Heart left ventricle (tissue), 16 donors: ENCODE results near the gene INHA. TPM values are rescaled to one million over a fixed set of nuclear protein-coding genes. Genes with fewer than 3 reads are reported as not detected.

ENCODE experiments used
- ATAC-seq, 4 donors: fragments of 200-7000 bp; cut with Tn5 transposase; one replicate each; pipeline ENCODE4 v1.9.1; 2020 to 2022; ENCODE audit warnings: moderate library complexity in 4 of 4, mild to moderate bottlenecking in 3 of 4, moderate number of reproducible peaks in 1 of 4
- DNase-seq, 5 donors: peaks; one replicate each; pipeline ENCODE4 v3.0.0-alpha.2; 2020
- H3K27ac ChIP-seq, 12 donors: fragments of 200-600 bp; sonication (generic) in 4 of 12; one replicate each; pipeline versions ENCODE4 v1.5.0 to v1.8.0; 2016 to 2022; ENCODE audit warnings: mild to moderate bottlenecking in 2 of 12
- H3K27me3 ChIP-seq, 9 donors: fragments of 200-600 bp; sonication (generic) in 2 of 9; one replicate each; pipeline versions ENCODE4 v1.5.1 to v1.8.0; 2016 to 2022; ENCODE audit warnings: mild to moderate bottlenecking in 3 of 9
- H3K36me3 ChIP-seq, 9 donors: fragments of 200-600 bp; sonication (generic) in 2 of 9; one replicate each; pipeline versions ENCODE4 v1.5.0 to v1.8.0; 2018 to 2022; ENCODE audit warnings: mild to moderate bottlenecking in 2 of 9
- H3K4me1 ChIP-seq, 12 donors: fragments of 200-600 bp; sonication (generic) in 4 of 12; one replicate each; pipeline versions ENCODE4 v1.5.0 to v1.8.0; 2016 to 2022; ENCODE audit warnings: mild to moderate bottlenecking in 3 of 12
- H3K4me3 ChIP-seq, 12 donors: fragments of 200-600 bp; sonication (generic) in 4 of 12; one replicate each; pipeline versions ENCODE4 v1.5.0 to v1.8.0; 2017 to 2022; ENCODE audit warnings: mild to moderate bottlenecking in 9 of 12, moderate library complexity in 4 of 12
- H3K9me3 ChIP-seq, 12 donors: fragments of 200-600 bp; sonication (generic) in 4 of 12; one replicate each; pipeline versions ENCODE4 v1.5.0 to v1.8.0; 2016 to 2022; ENCODE audit warnings: mild to moderate bottlenecking in 1 of 12
- CTCF ChIP-seq, 12 donors: fragments of 200-600 bp; sonication (generic) in 4 of 12; IDR thresholded peaks; one replicate each; pipeline versions ENCODE4 v1.5.0 to v1.8.0; 2018 to 2022; ENCODE audit warnings: antibody characterized with exemption in 12 of 12, mild to moderate bottlenecking in 5 of 12
- POLR2A ChIP-seq, 2 donors: fragments of 450-650 bp; IDR thresholded peaks; one replicate each; pipeline ENCODE4 v1.6.1; 2017; ENCODE audit warnings: antibody characterized with exemption in 2 of 2, mild to moderate bottlenecking in 2 of 2, moderate library complexity in 2 of 2
- WGBS, 4 donors: extraction: QIAGEN DNeasy Blood & Tissue Kit in 2 of 4; methylation state at CpG; one replicate each; pipeline versions ENCODE4 v1.1.5 to v1.1.7; 2013 to 2018; 5-methylcytosine and 5-hydroxymethylcytosine counted together
- intact Hi-C, 10 donors: fragments of 100-400 bp; cut with DNase I; formaldehyde crosslinking; loops; one replicate each; pipeline versions ENCODE4 v1.11.1 to v1.14.2; 2022
- polyA plus RNA-seq, 2 donors: library from polyadenylated mRNA; stranded (reverse); fragments of 200-250 nt; gene quantifications; one replicate each; pipeline ENCODE4 v1.2.3, GENCODE V29; 2013
- total RNA-seq, 9 donors: library from RNA; depleted of rRNA in 2 of 9; stranded (reverse); fragments of >200 nt in 2 of 9; fragmentation: NEBNext Ultra II Directional in 3 of 9; extraction: Animal tissue kit (Norgen Biotek cat#: 25700) in 3 of 9; gene quantifications; one replicate each; pipeline versions ENCODE4 v1.1.0 to v1.2.4, GENCODE V29; 2016 to 2023
- donor health status: ischemic (EF 13 %, LVEDD 7.1; RV severe dilation, severe dysfunction).
- donor health status: healthy with polysubstance abuse.
- donor health status: DM: no; HTN: yes; CAD: no.
- donor health status: DM: no; HTN: no; CAD: no.
- donor health status: ischemic (EF 25% LVEDD 6.9; RV normal size, moderate dysfunction).
- donor health status: ischemic (EF 25% LVEDD 5.7; RV mildly dilated, moderate dysfunction).
- donor health status: healthy.
- donor health status: DM: yes; HTN: yes; CAD: no.
- donor health status: ischemic (EF 35%, LVEDD 5.7; RV mildly dilated, moderate dysfunction).
- donor health status: nonischemic (EF 11% LVEDD 7.7; RV severe dilation, severe dysfunction).
- donor health status: DM: yes; HTN: yes; CAD: no.
- donor health status: PGD.
- donor health status: ischemic (EF 29% LVEDD 5.4; RV normal size, mild dysfunction).
- donor health status: nonischemic (EF 23%, LVEDD 6.1; RV moderate dilation, normal function).

INHA gene
- total and polyA plus RNA-seq, 11 donors: 0.52 to 14.2 (median 1.9) TPM

GRCh38 chr2:219597552-219598307 is 25.6 kb downstream of the INHA start, which contains the start of gene STK11IP:
Gene STK11IP (plus strand): TSS chr2:219597857. CDS start chr2:219598120, 263 bp downstream.
- intact Hi-C loops: loop anchor here in 5 of 10 donors (1.0 to 5.0 kb wide), 9 partner anchors 26 to 205 kb away; partner anchors contain the start of genes CHPF (in 3 of the 5), OBSL1 (in 2 of the 5), GMPPA (in 1 of the 5) and TMEM198 (in 1 of the 5)
- peak within 1 kb of the TSS; percentile 33 to 80 (median 68) for H3K4me3 ChIP-seq
- TF ChIP-seq CTCF (IDR thresholded peaks at IDR 0.05) (no peak), POLR2A (IDR thresholded peaks at IDR 0.05) (peak in 1 of 2 donors; percentile 72)

DNA sequence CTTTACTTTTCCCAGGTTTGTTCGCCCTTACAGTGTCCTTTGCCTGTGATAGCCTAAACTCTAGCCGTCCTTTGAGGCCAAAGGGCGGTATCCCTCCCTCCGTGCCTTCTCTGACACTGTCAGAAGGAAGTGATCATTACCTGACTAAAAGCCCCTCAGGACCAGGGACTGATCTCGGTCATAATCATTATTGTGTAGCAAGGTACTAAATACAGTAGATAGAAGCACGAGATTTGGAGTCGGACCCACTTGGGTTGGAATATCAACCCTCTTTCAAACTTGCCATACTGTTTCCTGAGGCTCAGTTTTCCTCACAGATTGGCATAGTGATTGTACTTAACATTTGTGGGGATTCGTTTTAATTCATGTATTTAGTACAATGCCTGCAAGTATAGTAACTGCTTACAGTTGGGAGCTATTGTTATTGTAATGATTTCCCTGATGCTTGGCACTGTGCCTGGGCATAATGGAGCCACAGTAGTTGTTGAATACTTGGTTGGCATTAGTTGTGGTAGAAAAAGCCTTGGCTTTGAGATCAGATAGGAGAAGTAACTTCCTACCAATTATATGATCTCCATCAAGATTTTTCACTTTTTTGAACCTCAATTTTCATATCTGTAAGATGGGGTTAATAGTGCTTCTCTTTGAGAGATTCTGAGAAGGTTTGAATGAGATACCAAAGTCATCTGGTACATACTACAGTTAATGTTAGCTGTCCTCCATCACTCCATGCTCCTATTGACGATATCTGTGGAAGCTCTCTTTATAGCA is 26.4 kb downstream of the INHA start:
- H3K36me3 ChIP-seq: peaks cover 0 to 31% (median 22%) of the 10 kb centered on the region in 9 donors
- peaks cover 0 to 20% (median 13%) of the 10 kb centered on the region in 12 donors for H3K4me1 ChIP-seq
- intact Hi-C loops: loop anchor here in 5 of 10 donors (1.0 to 5.0 kb wide), 6 partner anchors 36 to 206 kb away; partner anchors contain the start of genes CHPF (in 3 of the 5), GMPPA (in 1 of the 5) and TMEM198 (in 1 of the 5)
- H3K27ac ChIP-seq: peak overlapping the region; percentile 11 to 97 (median 94)
- WGBS, 4 donors: 24 to 32% (median 27%) methylated on average over 9 of the region's 9 CpGs
- peak overlapping the region; percentile 33 to 80 (median 68) for H3K4me3 ChIP-seq
- ATAC-seq (no peak), DNase-seq (no peak)
- TF ChIP-seq CTCF (IDR thresholded peaks at IDR 0.05): no peak
- TF ChIP-seq POLR2A (IDR thresholded peaks at IDR 0.05): no peak
- H3K27me3 ChIP-seq: no peaks in the 10 kb centered on the region
- no peaks in the 10 kb centered on the region for H3K9me3 ChIP-seq

More at GRCh38 chr2:219597552-219598307, 25.6 kb downstream of the INHA start, which contains the start of gene STK11IP:
- Histone ChIP-seq H3K27ac (peak within 1 kb of the TSS; percentile 85 to 97 (median 94)), H3K27me3 (no peaks in the 10 kb centered on the region), H3K9me3 (no peaks in the 10 kb centered on the region), H3K4me1 (peaks cover 0 to 20% (median 13%) of the 10 kb centered on the region in 12 donors), H3K36me3 (peaks cover 0 to 24% (median 16%) of the 10 kb centered on the region in 9 donors)
- peak; percentile 96 to 98 (median 97) for DNase-seq
- WGBS, 4 donors: 0% methylated on average over 55 to 57 of the region's 57 CpGs
- peak; percentile 97 to 99 (median 98) for ATAC-seq

DNA sequence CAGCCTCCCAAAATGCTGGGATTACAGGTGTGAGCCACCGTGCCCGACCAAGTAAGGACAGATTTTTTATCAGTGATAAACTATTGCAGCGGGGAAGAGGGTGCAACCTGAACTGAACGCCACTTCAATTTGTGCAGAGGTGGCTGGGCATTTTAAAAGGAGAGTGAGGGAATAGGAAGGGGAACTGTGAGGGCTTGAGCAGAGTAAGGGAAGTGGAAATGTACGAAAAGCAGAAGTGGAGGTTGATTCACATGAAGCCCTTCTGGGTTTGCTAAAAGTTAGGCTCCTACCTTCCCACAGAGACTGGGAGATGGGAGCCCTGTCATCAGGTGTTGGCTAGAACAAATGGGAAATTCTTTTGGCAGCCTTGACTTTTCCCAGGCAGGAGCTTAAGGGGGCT is 31.7 kb downstream of the INHA start:
- Histone ChIP-seq H3K36me3 (peaks cover 0 to 74% (median 64%) of the 10 kb centered on the region in 9 donors), H3K27ac (peak overlapping the region in 1 of 12 donors; percentile 38), H3K4me3 (no peak overlapping the region), H3K4me1 (peaks cover 0 to 10% (median 0%) of the 10 kb centered on the region in 12 donors), H3K27me3 (no peaks in the 10 kb centered on the region), H3K9me3 (no peaks in the 10 kb centered on the region)
- DNase-seq: no peak
- intact Hi-C loops: loop anchor here in 1 of 10 donors (10.0 kb wide), 1 partner anchor 49 kb away; no protein-coding TSS in a partner anchor
- 88 to 92% (median 91%) methylated on average over 5 of the region's 5 CpGs for WGBS, 4 donors
- no peak for ATAC-seq
- TF ChIP-seq CTCF (IDR thresholded peaks at IDR 0.05) (no peak), POLR2A (IDR thresholded peaks at IDR 0.05) (no peak)
